Measurements from ENCODE around the gene GNAL. TPM values are rescaled to one million over a fixed set of nuclear protein-coding genes. Genes with fewer than 3 reads are reported as not detected.
"Not testable (repeated sequence)": the region's sequence is repeated elsewhere in the genome, so short reads cannot be mapped to it uniquely, and the experiment has no call there.

GNAL gene
- total RNA-seq, 1 experiment from 2014 or later: 0.15 TPM

GRCh38 chr18:11891737-11892136 lies 202.7 kb downstream of the GNAL start:
- BruUV-seq (replicated peaks): no TSS peak
- peaks cover 3% of the 10 kb centered on the region; the same call in 1 of the 2 replicates for H3K36me3 ChIP-seq (ENCODE audit: low read depth, low read length)
- no peaks in the 10 kb centered on the region for H4K20me1 ChIP-seq (ENCODE audit: low read length)
- H3K9me3 ChIP-seq (ENCODE audit: low read length): no peaks in the 10 kb centered on the region
- H3K4me2 ChIP-seq (ENCODE audit: low read length): no peak overlapping the region
- no peak overlapping the region for H2AFZ ChIP-seq (ENCODE audit: low read length)
- H3K4me3 ChIP-seq (ENCODE audit: low read length): no peak overlapping the region
- peaks cover 14% of the 10 kb centered on the region for H3K4me1 ChIP-seq (ENCODE audit: insufficient read depth, low read length)
- DNase-seq (no peak), ATAC-seq (no peak)
- no peaks in the 10 kb centered on the region for H3K27me3 ChIP-seq (ENCODE audit: low read length)
- H3K9me2 ChIP-seq (replicated peaks; ENCODE audit: low read length): no peaks in the 10 kb centered on the region
- no peaks in the 10 kb centered on the region for H3F3A ChIP-seq (ENCODE audit: low read length, unreplicated experiment)
- intact Hi-C loops (cut with micrococcal nuclease): no loop called here
- ChIA-PET CTCF (no interaction called here), POLR2A (ENCODE audit: unreplicated experiment) (interaction anchor here (0.7 kb wide), 1 partner anchor 427 kb away, joined by 7 read pairs; no protein-coding TSS in a partner anchor)
- no peaks in the 10 kb centered on the region for H3K79me2 ChIP-seq (ENCODE audit: low read length)
- TF ChIP-seq EZH2phosphoT487 (IDR thresholded peaks at IDR 0.05; ENCODE audit: borderline replicate concordance, low read length) (no peak), EZH2 (IDR thresholded peaks at IDR 0.05; ENCODE audit: low read length, unreplicated experiment) (no peak)
- TF ChIP-seq, protein P1, sequence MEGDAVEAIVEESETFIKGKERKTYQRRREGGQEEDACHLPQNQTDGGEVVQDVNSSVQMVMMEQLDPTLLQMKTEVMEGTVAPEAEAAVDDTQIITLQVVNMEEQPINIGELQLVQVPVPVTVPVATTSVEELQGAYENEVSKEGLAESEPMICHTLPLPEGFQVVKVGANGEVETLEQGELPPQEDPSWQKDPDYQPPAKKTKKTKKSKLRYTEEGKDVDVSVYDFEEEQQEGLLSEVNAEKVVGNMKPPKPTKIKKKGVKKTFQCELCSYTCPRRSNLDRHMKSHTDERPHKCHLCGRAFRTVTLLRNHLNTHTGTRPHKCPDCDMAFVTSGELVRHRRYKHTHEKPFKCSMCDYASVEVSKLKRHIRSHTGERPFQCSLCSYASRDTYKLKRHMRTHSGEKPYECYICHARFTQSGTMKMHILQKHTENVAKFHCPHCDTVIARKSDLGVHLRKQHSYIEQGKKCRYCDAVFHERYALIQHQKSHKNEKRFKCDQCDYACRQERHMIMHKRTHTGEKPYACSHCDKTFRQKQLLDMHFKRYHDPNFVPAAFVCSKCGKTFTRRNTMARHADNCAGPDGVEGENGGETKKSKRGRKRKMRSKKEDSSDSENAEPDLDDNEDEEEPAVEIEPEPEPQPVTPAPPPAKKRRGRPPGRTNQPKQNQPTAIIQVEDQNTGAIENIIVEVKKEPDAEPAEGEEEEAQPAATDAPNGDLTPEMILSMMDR (conservative IDR thresholded peaks at IDR 0.05; ENCODE audit: low read depth, low read length): no peak
- H3K27ac ChIP-seq (ENCODE audit: low read length): no peak overlapping the region
- no peak overlapping the region for H3K9ac ChIP-seq (ENCODE audit: low read length)

GRCh38 chr18:11892438-11892837 lies 203.4 kb downstream of the GNAL start:
- H3K9me2 ChIP-seq (replicated peaks; ENCODE audit: low read length); intact Hi-C loops (cut with micrococcal nuclease); DNase-seq; H3F3A ChIP-seq (ENCODE audit: low read length, unreplicated experiment); ATAC-seq; H3K36me3 ChIP-seq (ENCODE audit: low read depth, low read length); H3K27ac ChIP-seq (ENCODE audit: low read length); BruUV-seq (replicated peaks); H3K4me3 ChIP-seq (ENCODE audit: low read length); H3K4me1 ChIP-seq (ENCODE audit: insufficient read depth, low read length); H3K4me2 ChIP-seq (ENCODE audit: low read length); H3K9me3 ChIP-seq (ENCODE audit: low read length); H4K20me1 ChIP-seq (ENCODE audit: low read length); H3K9ac ChIP-seq (ENCODE audit: low read length); H2AFZ ChIP-seq (ENCODE audit: low read length); CTCF ChIA-PET; H3K79me2 ChIP-seq (ENCODE audit: low read length); POLR2A ChIA-PET (ENCODE audit: unreplicated experiment); H3K27me3 ChIP-seq (ENCODE audit: low read length): not testable (repeated sequence)

DNA sequence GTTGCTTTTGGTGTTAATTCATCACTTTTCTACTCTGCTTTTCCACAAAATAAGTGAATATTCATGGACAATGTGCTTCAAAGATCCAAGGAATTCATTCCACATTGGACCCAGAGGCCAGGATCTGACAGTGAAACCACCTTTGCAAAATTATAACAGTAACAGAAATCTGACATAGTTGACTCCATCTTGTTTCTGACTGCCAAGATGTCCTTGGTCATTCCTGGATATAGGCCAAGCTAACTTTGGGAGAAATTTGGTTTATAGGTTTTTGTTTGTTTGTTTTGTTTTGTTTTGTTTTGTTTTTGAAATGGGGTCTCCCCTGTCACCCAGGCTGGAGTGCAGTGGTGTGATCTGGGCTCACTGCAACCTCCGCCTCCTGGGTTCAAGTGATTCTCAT lies 208.7 kb downstream of the GNAL start:
- H3K4me3 ChIP-seq (ENCODE audit: low read length): no peak overlapping the region
- no peak for DNase-seq
- H3K27ac ChIP-seq (ENCODE audit: low read length): no peak overlapping the region
- TF ChIP-seq EZH2phosphoT487 (IDR thresholded peaks at IDR 0.05; ENCODE audit: borderline replicate concordance, low read length): no peak
- TF ChIP-seq, protein P1 (conservative IDR thresholded peaks at IDR 0.05; ENCODE audit: low read depth, low read length): no peak
- TF ChIP-seq EZH2 (IDR thresholded peaks at IDR 0.05; ENCODE audit: low read length, unreplicated experiment): no peak
- no peaks in the 10 kb centered on the region for H3K9me3 ChIP-seq (ENCODE audit: low read length)
- peaks cover 3% of the 10 kb centered on the region; the same call in 1 of the 2 replicates for H3K36me3 ChIP-seq (ENCODE audit: low read depth, low read length)
- no peaks in the 10 kb centered on the region for H3F3A ChIP-seq (ENCODE audit: low read length, unreplicated experiment)
- no peak overlapping the region for H2AFZ ChIP-seq (ENCODE audit: low read length)
- CTCF ChIA-PET: no interaction called here
- intact Hi-C loops (cut with micrococcal nuclease): no loop called here
- peaks cover 2% of the 10 kb centered on the region; the same call in 1 of the 2 replicates for H3K4me1 ChIP-seq (ENCODE audit: insufficient read depth, low read length)
- H3K9ac ChIP-seq (ENCODE audit: low read length): no peak overlapping the region
- H3K9me2 ChIP-seq (replicated peaks; ENCODE audit: low read length): no peaks in the 10 kb centered on the region
- no TSS peak for BruUV-seq (replicated peaks)
- H3K4me2 ChIP-seq (ENCODE audit: low read length): no peak overlapping the region
- H4K20me1 ChIP-seq (ENCODE audit: low read length): no peaks in the 10 kb centered on the region
- POLR2A ChIA-PET (ENCODE audit: unreplicated experiment): no interaction called here
- no peak for ATAC-seq
- no peaks in the 10 kb centered on the region for H3K79me2 ChIP-seq (ENCODE audit: low read length)
- no peaks in the 10 kb centered on the region for H3K27me3 ChIP-seq (ENCODE audit: low read length)
